ENCODE results near the gene SSR2.

SSR2 gene

DNA sequence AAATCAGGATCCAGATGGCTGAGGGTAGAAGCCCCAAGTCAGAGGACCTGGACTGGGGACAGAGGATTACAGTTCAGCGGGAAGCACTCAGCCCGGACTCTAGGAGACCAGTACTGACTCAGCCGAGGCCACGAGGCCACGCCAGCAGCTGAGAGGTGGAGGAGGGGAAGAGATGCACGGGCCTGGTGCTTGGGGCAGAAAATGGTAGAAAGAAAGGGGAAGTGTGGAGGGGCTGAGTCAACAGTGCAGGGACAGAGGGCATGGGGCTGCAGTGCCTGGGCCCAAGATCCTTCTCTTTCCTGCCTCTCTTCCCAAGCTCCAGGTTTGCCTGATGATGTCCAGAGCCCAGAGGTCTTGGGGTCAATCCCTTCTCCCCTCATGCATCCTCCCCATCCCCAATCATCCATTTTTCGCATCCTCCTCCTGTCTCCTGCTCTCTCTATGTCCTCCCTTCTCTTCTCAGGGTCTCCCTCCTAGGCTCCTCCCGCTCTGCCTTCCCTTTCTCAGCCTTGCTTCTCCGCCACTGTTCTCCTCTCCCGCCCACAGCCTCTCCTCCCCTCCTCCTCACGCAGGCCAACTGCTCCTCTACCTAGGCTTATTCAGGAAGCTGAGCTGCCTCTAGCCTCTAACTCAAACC, 50.1 kb downstream of the SSR2 start:
- peak; percentile 65 for DNase-seq

DNA sequence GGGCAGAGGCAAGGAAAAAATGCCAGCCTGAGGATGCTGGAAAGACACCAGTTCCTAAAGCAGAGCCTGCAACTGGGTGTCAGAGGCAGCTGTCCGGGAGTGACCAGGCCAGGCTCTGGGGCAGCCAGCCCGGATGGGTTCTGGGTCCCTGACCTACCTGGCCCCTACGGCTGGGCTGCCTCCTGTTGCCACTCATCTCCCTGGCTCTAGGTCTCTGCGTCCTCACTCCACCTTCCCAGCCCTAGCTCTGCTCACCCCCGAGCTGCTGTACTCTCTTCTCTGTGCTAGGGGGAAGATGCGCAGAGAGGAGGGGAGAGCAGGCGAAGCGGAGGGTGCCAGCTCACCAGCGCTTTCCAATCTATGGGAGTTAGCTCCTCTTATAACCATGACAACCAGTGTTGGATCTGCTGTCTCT, 51.4 kb downstream of the SSR2 start:
- no peak for DNase-seq

- DNase-seq = no peak
Observed at GRCh38 chr1:155968670-155969069, 52.1 kb downstream of the SSR2 start.

DNA sequence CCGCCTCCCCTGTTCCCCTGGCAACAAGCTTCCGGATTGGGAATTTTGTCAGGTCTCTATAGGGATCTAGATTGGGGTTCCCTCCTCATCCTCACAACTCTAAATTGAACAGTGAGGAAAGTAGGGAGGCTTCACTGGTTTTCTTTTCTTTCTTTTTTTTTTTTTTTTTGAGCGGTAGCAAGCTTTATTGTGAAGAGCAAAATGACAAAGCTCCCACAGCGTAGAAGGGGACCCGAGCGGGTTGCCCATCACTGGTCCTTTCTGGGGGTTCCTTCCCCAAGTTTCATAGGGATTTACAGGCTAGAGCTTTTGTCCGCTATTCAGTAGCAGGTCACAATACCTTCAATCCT, 52.7 kb downstream of the SSR2 start:
- no peak for DNase-seq

GRCh38 chr1:155967341-155968050, 53.3 kb downstream of the SSR2 start:
- DNase-seq = no peak

- no peak for DNase-seq
Observed at GRCh38 chr1:155966750-155967149, 54.0 kb downstream of the SSR2 start.

GRCh38 chr1:155966135-155966534, 54.6 kb downstream of the SSR2 start:
- no peak for DNase-seq

DNA sequence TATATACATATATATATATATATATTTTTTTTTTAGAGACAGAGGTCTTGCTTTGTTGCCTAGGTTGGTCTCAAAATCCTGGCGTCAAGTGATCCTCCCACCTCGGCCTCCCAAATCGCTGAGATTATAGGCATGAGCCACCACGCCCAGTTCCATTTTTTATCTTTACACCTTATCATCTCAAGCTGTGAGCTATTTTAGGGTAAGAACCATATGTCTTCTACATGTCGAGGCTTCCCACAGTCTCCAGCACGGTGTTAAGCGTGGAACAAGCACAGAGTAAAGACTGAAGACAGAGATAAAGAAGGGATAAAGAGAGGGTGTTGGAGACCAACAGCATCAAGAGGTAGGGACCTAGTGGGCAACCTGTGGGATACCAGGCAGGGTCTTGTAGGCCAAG, 56.6 kb downstream of the SSR2 start:
- DNase-seq = no peak

DNA sequence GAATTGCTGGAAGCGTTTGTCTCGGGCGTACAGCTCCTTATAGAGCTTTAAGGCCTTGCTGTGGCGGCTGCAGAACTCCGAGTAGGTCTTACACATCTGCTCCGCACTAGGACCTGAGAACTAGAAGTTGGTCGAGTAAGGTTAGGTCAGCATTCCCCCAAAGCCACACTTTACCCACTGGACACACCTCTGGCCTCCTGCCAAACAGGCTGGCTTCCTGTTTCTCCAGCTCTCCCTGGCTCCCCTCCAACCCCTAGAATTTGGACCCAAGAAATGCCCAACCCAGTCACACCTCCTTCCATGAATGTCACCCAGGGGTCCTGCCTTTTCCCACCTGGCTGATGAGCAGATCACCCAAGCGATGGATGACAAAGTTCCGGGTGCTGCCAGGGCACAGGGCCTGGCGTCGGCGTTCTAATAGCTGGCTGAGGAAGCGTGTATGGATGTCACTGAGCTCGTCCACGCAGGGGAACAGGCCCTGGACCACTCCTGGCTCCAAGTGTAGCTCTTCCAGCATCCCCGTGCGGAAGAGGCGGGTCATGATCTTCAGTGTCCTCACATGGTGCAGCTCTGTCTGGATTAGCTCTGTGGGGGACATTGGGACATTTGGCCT, 58.0 kb downstream of the SSR2 start:
- DNase-seq = no peak

GRCh38 chr1:155961937-155962336, 58.8 kb downstream of the SSR2 start:
- peak; percentile 85 for DNase-seq

DNA sequence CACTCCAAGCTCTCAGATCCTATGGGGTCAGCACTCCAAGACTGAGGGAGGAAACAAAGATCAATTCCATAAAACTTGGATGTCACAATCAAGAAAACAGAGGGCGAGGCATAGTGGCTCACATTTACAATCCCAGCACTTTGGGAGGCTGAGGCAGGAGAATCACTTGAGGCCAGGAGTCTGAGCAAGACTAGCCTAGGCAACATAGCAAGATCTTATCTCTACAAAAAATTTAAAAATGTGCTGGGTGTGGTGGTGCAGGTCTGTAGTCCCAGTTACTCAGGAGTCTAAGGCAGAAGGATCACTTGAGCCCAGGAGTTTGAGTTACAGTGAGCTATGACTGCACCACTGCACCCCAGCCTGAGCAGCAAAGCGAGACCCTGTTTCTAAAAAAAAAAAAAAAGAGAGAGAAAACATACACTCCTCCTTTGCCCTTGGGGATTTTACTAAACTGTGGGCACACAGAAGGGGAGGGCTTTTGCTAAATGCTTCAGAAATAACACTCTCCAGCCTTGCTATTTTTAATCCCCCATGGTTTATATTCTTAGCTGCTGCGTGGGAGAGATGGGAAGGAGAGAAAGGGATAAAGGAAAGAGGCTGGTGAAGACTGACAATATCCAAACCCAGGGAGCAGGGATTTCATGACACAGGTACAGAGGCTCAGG, 60.5 kb downstream of the SSR2 start:
- DNase-seq = no peak

Measured in amniotic stem cell (primary cell).